Neural cell (in vitro differentiated cells): ENCODE results near the gene SMCHD1. TPM values are rescaled to one million over a fixed set of nuclear protein-coding genes. Genes with fewer than 3 reads are reported as not detected.

Experiments
- H2AFZ ChIP-seq: fragments of 200-600, 300-800 bp; sonication (generic), shearing (Covaris generic); 2 replicates; pipeline ENCODE4 v1.6.0; 2014; ENCODE audit warnings: low read depth, mild to moderate bottlenecking, antibody characterized with exemption, low read length, moderate library complexity
- H3F3A ChIP-seq: fragments of 200-600 bp; shearing (Covaris generic); 2 replicates; pipeline ENCODE4 v1.6.1; 2016; ENCODE audit warnings: mild to moderate bottlenecking, moderate library complexity, mixed read lengths, antibody characterized with exemption, low read length; ENCODE audit not compliant: insufficient read depth, poor library complexity, severe bottlenecking
- H3K27ac ChIP-seq: fragments of 200-600, 300-800 bp; sonication (generic), shearing (Covaris generic); 2 replicates; pipeline ENCODE4 v1.5.1; 2014; ENCODE audit warnings: mild to moderate bottlenecking, low read length, moderate library complexity
- H3K27me3 ChIP-seq: fragments of 300-800, 200-600 bp; sonication (generic), shearing (Covaris generic); 2 replicates; pipeline ENCODE4 v1.6.0; 2014; ENCODE audit warnings: mild to moderate bottlenecking, low read depth, low read length, moderate library complexity; ENCODE audit not compliant: insufficient read depth
- H3K36me3 ChIP-seq: fragments of 300-800, 200-600 bp; sonication (generic), shearing (Covaris generic); 2 replicates; pipeline ENCODE4 v1.5.1; 2014; ENCODE audit warnings: mild to moderate bottlenecking, antibody characterized with exemption, low read length, moderate library complexity; ENCODE audit not compliant: insufficient read depth
- H3K4me2 ChIP-seq: fragments of 300-800, 200-600 bp; sonication (generic), shearing (Covaris generic); 2 replicates; pipeline ENCODE4 v1.6.0; 2014; ENCODE audit warnings: mild to moderate bottlenecking, low read length
- H3K4me3 ChIP-seq: fragments of 300-800, 200-600 bp; sonication (generic), shearing (Covaris generic); 2 replicates; pipeline ENCODE4 v1.5.1; 2014; ENCODE audit warnings: mild to moderate bottlenecking, low read length, moderate library complexity
- H3K79me2 ChIP-seq: fragments of 200-600 bp; shearing (Covaris generic); replicated peaks from 2 replicates; pipeline ENCODE4 v1.6.0; 2014; ENCODE audit warnings: mild to moderate bottlenecking, low read length, moderate library complexity; ENCODE audit not compliant: insufficient read depth
- H3K9ac ChIP-seq: fragments of 300-800, 200-600 bp; sonication (generic), shearing (Covaris generic); 2 replicates; pipeline ENCODE4 v1.6.1; 2016; ENCODE audit warnings: mild to moderate bottlenecking, low read length, mixed read lengths
- H3K9me2 ChIP-seq: fragments of 200-600 bp; shearing (Covaris generic); 2 replicates; pipeline ENCODE4 v1.6.1; 2016; ENCODE audit warnings: mild to moderate bottlenecking, low read length, mixed read lengths; ENCODE audit not compliant: insufficient read depth
- H3K9me3 ChIP-seq: fragments of 200-600, 300-800 bp; sonication (generic), shearing (Covaris generic); 2 replicates; pipeline ENCODE4 v1.6.1; 2016; ENCODE audit warnings: mild to moderate bottlenecking, mixed run types, low read length, moderate library complexity, mixed read lengths
- H4K20me1 ChIP-seq: fragments of 200-600 bp; shearing (Covaris generic); 2 replicates; pipeline ENCODE4 v1.6.1; 2016; ENCODE audit warnings: mild to moderate bottlenecking, mixed run types; ENCODE audit not compliant: insufficient read depth
- CTCF ChIP-seq: fragments of 450-650 bp; IDR thresholded peaks from 2 replicates; pipeline ENCODE4 v1.5.1; 2014; ENCODE audit warnings: antibody characterized with exemption, mild to moderate bottlenecking, moderate library complexity; ENCODE audit not compliant: poor library complexity, severe bottlenecking
- EP300 ChIP-seq: fragments of 450-650 bp; conservative IDR thresholded peaks from 2 replicates; pipeline ENCODE4 v1.6.1; 2014; ENCODE audit warnings: antibody characterized with exemption, mild to moderate bottlenecking, moderate library complexity; ENCODE audit not compliant: poor library complexity, severe bottlenecking
- EZH2 ChIP-seq: fragments of 200-600, 300-800 bp; shearing (Covaris generic), sonication (generic); IDR thresholded peaks from 2 replicates; pipeline ENCODE4 v1.6.1; 2014; ENCODE audit warnings: antibody characterized with exemption, low read length, borderline replicate concordance, mild to moderate bottlenecking; ENCODE audit not compliant: insufficient read depth, poor library complexity, severe bottlenecking
- MXI1 ChIP-seq: fragments of 450-650 bp; conservative IDR thresholded peaks from 2 replicates; pipeline ENCODE4 v1.6.1; 2014; ENCODE audit warnings: antibody characterized with exemption, mild to moderate bottlenecking; ENCODE audit not compliant: poor library complexity, severe bottlenecking
- POLR2AphosphoS5 ChIP-seq: IDR thresholded peaks from 2 replicates; pipeline ENCODE4 v1.6.1; 2012
- RAD21 ChIP-seq: fragments of 450-650 bp; conservative IDR thresholded peaks from 2 replicates; pipeline ENCODE4 v1.6.1; 2014; ENCODE audit warnings: antibody characterized with exemption, mild to moderate bottlenecking, moderate library complexity
- REST ChIP-seq: IDR thresholded peaks from 2 replicates; pipeline ENCODE4 v1.6.1; 2012; ENCODE audit warnings: borderline replicate concordance
- SMC3 ChIP-seq: fragments of 450-650 bp; conservative IDR thresholded peaks from 2 replicates; pipeline ENCODE4 v1.6.1; 2014; ENCODE audit warnings: antibody characterized with exemption, mild to moderate bottlenecking, moderate library complexity; ENCODE audit not compliant: poor library complexity
- TAF1 ChIP-seq: IDR thresholded peaks from 2 replicates; pipeline ENCODE4 v1.6.1; 2012; ENCODE audit warnings: low read depth
- polyA plus RNA-seq: library from polyadenylated mRNA; depleted of rRNA; stranded (reverse); fragments of >200 nt; gene quantifications from 2 replicates; pipeline ENCODE4 v1.2.3, GENCODE V29; 2014

Gene SMCHD1
- polyA plus RNA-seq, 1 donor from 2014 or later: 49.4 TPM

- TF ChIP-seq MXI1 (no peak), RAD21 (no peak), POLR2AphosphoS5 (no peak), REST (no peak), CTCF (no peak), EP300 (no peak), EZH2 (no peak), SMC3 (no peak), TAF1 (no peak)
- no peaks in the 10 kb centered on the region for H3K36me3 ChIP-seq
- H3K27me3 ChIP-seq: no peaks in the 10 kb centered on the region
- H4K20me1 ChIP-seq: no peaks in the 10 kb centered on the region
- no peak overlapping the region for H3K4me3 ChIP-seq
- H3K79me2 ChIP-seq: no peaks in the 10 kb centered on the region
- no peaks in the 10 kb centered on the region for H3F3A ChIP-seq
- no peaks in the 10 kb centered on the region for H3K9me3 ChIP-seq
- no peak overlapping the region for H3K4me2 ChIP-seq
- H3K9me2 ChIP-seq: no peaks in the 10 kb centered on the region
- H3K9ac ChIP-seq: no peak overlapping the region
- H2AFZ ChIP-seq: no peak overlapping the region
- no peak overlapping the region for H3K27ac ChIP-seq
Observed at GRCh38 chr18:2629003-2629402, 26.5 kb upstream of the SMCHD1 start.

- Histone ChIP-seq H2AFZ (no peak overlapping the region), H3K4me2 (no peak overlapping the region), H4K20me1 (no peaks in the 10 kb centered on the region), H3K9ac (no peak overlapping the region), H3K9me2 (no peaks in the 10 kb centered on the region), H3F3A (no peaks in the 10 kb centered on the region), H3K79me2 (no peaks in the 10 kb centered on the region), H3K36me3 (no peaks in the 10 kb centered on the region), H3K27ac (no peak overlapping the region), H3K27me3 (no peaks in the 10 kb centered on the region), H3K9me3 (no peaks in the 10 kb centered on the region), H3K4me3 (no peak overlapping the region)
- no peak for TF ChIP-seq CTCF
- no peak for TF ChIP-seq SMC3
- no peak for TF ChIP-seq EP300
- TF ChIP-seq TAF1: no peak
- TF ChIP-seq POLR2AphosphoS5: no peak
- no peak for TF ChIP-seq MXI1
- TF ChIP-seq EZH2: no peak
- no peak for TF ChIP-seq REST
Observed at GRCh38 chr18:2635586-2635985, 19.9 kb upstream of the SMCHD1 start.
